HUES64 (cell line): Measurements from ENCODE around the gene MRGPRX2.

Experiments used
- H3K27ac ChIP-seq: 2 replicates; pipeline ENCODE4 v1.7.0; 2013; ENCODE audit warnings: low read depth, low read length, inconsistent platforms
- H3K27me3 ChIP-seq: 2 replicates; pipeline ENCODE4 v1.6.1; 2013; ENCODE audit warnings: mild to moderate bottlenecking, low read length; ENCODE audit not compliant: insufficient read depth
- H3K36me3 ChIP-seq: 2 replicates; pipeline ENCODE4 v1.6.1; 2013; ENCODE audit warnings: mild to moderate bottlenecking, low read length; ENCODE audit not compliant: insufficient read depth
- H3K4me1 ChIP-seq: 2 replicates; pipeline ENCODE4 v1.6.1; 2013; ENCODE audit warnings: mild to moderate bottlenecking, low read length, moderate library complexity; ENCODE audit not compliant: insufficient read depth
- H3K4me3 ChIP-seq: 2 replicates; pipeline ENCODE4 v1.5.1; 2013; ENCODE audit warnings: mild to moderate bottlenecking, low read length, moderate library complexity
- H3K9ac ChIP-seq: 2 replicates; pipeline ENCODE4 v1.6.1; 2013; ENCODE audit warnings: mild to moderate bottlenecking, low read depth, low read length
- H3K9me3 ChIP-seq: 2 replicates; pipeline ENCODE4 v1.6.1; 2013; ENCODE audit warnings: low read depth, low read length; ENCODE audit not compliant: insufficient read depth
- WGBS: fragments of 150-250, 120-280 bp; methylation state at CpG from one replicate; pipeline ENCODE4 v1.1.7; 2013; ENCODE audit warnings: missing lambda C conversion rate; 5-methylcytosine and 5-hydroxymethylcytosine counted together

The MRGPRX2 gene

DNA sequence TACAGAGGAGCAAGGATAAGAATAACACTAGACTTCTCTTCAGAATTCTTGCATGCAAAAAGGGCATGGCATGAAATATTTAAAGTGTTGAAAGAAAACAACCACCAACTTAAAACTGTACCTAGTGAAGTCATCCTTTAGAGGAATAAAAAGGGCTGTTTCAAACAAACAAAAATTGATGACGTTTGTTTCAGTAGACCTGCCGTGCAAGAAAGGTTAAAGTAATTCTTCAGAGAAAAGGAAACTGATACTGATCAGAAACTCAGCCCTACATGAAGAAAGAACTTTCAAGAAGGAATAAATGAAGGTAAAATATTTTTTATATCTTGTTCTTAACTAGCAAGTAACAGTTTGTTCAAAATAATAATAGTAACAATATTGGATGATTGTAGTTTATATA is 27.5 kb downstream of the MRGPRX2 start:
- no peaks in the 10 kb centered on the region for H3K4me1 ChIP-seq
- WGBS: 88% methylated on average over 2 of the region's 2 CpGs
- H3K27me3 ChIP-seq: no peaks in the 10 kb centered on the region
- H3K36me3 ChIP-seq: no peaks in the 10 kb centered on the region
- H3K9ac ChIP-seq: no peak overlapping the region
- H3K27ac ChIP-seq: no peak overlapping the region
- H3K9me3 ChIP-seq: no peaks in the 10 kb centered on the region
- no peak overlapping the region for H3K4me3 ChIP-seq

DNA sequence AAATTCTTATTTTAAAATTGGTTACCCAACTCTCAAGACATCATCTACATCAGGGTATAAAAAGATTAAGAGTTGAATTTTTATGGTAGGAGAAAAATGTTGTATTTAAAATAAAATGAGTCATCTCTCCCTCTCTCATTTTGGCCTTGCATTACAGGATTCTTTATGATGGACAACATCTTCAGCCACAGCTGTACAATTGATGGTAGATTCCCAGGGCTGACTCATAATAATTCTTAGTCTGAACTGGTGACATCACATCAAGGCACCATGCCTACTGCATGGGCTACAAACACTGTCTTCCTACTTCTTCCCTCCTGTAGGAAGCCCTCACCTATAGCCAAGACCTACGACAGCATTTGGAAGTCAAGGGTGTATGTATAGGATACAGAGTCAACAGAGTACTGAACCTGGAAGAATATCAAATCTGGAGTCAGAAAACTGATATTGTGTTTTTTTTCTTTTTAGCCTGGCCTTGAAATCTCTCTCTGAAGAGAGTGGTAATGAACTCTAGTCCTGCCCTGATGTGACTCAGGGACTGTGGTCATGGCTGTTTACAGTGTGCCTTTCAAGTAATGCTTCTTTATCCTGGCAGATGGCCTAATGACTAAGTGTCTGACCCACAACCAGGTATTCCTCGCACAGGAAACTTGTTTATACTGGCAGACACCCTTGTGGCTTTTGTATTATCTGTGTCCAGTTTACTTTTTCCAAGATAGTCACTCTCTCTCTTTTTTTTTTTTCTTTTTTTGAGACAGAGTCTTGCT is 32.5 kb downstream of the MRGPRX2 start:
- 85% methylated on average over 2 of the region's 2 CpGs for WGBS

DNA sequence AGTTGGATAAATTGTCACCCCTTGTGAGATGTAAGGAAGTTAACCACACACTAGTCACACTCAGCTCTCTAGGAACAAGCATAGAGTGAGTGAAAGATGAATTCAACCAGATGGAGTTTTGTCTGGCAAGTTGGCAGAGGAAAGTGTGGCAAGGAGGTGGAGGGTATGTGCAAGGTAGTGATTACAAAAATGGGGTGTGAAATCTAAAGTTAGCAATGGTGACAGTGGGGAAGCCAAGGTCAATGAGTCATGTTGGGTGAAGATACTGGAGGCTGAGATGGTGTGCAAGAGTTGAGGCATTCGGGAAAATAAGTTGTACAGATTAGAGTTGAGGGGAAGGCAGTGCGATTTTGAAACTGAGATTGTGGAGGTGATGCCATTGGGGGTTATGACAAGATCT is 33.7 kb downstream of the MRGPRX2 start:
- WGBS: 88% methylated on average over 2 of the region's 2 CpGs
- Histone ChIP-seq H3K9me3 (no peaks in the 10 kb centered on the region), H3K27ac (no peak overlapping the region), H3K27me3 (peaks cover 7% of the 10 kb centered on the region; the same call in 1 of the 2 replicates), H3K36me3 (no peaks in the 10 kb centered on the region), H3K4me3 (no peak overlapping the region), H3K4me1 (no peaks in the 10 kb centered on the region), H3K9ac (no peak overlapping the region)

More for the DNA sequence above, 32.5 kb downstream of the MRGPRX2 start:
- Histone ChIP-seq H3K36me3 (no peaks in the 10 kb centered on the region), H3K27me3 (peaks cover 3% of the 10 kb centered on the region; the same call in 1 of the 2 replicates), H3K27ac (no peak overlapping the region), H3K4me3 (no peak overlapping the region), H3K4me1 (no peaks in the 10 kb centered on the region), H3K9ac (no peak overlapping the region), H3K9me3 (no peaks in the 10 kb centered on the region)

DNA sequence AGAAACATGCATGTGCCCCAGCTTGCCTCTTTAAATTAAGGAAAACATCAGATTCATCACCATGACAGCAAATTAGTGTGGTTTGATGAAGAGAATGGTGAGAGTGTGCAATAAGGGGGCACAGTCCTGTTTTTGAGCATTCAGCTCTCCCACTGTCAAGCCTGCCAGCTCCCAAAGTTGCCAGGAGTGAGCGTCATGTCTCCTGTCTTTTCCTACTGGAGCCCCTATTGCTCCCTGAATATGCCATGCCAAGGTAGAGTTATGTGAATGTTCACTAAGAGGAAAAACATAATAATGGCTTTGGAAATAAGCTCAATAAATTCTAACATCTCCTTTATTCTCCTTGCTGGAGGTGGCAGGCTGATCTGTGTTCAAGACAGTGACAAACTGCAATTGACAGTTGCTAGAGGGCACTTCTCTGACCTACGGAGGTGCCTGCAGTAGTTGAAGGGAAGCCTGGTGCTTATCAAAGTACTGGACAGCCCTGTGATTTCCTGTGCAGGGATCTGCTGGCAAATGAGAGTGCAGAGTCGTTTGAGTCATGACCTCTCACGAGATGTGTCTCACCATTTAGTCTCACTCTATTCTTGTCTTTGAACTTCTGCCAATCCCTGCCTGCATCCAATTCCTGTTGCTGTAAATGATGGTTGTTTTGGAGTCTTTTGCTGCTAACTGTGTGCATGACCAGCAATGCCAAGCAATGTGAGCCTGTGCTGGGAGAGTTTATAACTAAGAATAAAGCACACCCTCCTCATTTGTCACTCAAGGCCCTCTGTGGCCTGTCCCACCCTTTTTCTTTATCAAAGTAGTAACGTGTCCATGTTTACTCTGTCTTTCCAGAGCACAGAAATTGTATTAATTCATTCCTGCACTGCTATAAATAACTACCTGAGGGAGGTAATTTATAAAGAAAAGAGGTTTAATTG is 34.8 kb downstream of the MRGPRX2 start:
- Histone ChIP-seq H3K4me1 (no peaks in the 10 kb centered on the region), H3K27me3 (peaks cover 12% of the 10 kb centered on the region), H3K36me3 (no peaks in the 10 kb centered on the region), H3K9me3 (no peaks in the 10 kb centered on the region), H3K27ac (no peak overlapping the region), H3K4me3 (no peak overlapping the region), H3K9ac (no peak overlapping the region)
- 75% methylated on average over 5 of the region's 5 CpGs for WGBS

DNA sequence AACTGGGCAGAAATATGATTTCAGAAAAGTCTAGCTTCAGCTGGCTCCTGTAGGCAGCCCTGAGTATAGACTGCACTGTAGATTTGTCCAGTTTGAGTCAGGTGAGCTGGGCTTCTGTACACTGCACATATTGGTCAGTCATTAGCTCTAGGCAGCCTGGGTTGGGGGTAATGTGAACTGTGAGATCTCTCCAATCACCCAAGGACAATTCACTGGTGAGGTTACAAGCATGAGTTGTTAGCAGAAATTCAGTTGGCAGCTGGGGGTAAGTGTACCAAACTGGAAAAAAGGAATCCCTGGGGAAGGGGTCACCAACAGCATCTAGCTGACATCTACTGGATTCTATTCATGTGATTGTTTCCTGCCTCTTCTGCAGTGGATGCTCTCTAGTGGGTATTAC is 39.7 kb downstream of the MRGPRX2 start:
- H3K9me3 ChIP-seq: no peaks in the 10 kb centered on the region
- no peak overlapping the region for H3K9ac ChIP-seq
- no peaks in the 10 kb centered on the region for H3K36me3 ChIP-seq
- H3K27ac ChIP-seq: no peak overlapping the region
- H3K4me1 ChIP-seq: no peaks in the 10 kb centered on the region
- peaks cover 24% of the 10 kb centered on the region for H3K27me3 ChIP-seq
- H3K4me3 ChIP-seq: no peak overlapping the region

DNA sequence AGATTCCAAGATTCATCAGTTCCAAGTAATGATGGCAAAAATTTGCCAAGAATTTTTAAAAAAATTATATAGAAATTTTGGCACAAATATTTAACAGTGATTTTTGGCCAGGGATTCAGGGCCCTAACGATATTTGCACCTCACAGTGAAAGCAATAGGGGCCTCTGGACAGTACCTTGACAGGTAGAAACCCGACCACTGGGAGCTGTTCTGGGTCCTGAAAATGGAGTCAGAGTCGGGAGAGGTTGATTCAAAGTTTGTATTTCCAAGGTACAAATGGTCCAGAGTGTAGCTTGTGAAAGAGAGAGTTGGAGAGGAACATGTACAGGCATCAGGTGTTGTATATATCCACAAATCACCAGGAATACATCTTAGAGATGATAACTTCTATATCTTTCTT is 41.6 kb downstream of the MRGPRX2 start:
- no peaks in the 10 kb centered on the region for H3K4me1 ChIP-seq
- no peak overlapping the region for H3K9ac ChIP-seq
- H3K27me3 ChIP-seq: peaks cover 24% of the 10 kb centered on the region
- no peak overlapping the region for H3K4me3 ChIP-seq
- no peak overlapping the region for H3K27ac ChIP-seq
- H3K36me3 ChIP-seq: no peaks in the 10 kb centered on the region
- WGBS: 20% methylated on average over 3 of the region's 3 CpGs
- H3K9me3 ChIP-seq: no peaks in the 10 kb centered on the region

DNA sequence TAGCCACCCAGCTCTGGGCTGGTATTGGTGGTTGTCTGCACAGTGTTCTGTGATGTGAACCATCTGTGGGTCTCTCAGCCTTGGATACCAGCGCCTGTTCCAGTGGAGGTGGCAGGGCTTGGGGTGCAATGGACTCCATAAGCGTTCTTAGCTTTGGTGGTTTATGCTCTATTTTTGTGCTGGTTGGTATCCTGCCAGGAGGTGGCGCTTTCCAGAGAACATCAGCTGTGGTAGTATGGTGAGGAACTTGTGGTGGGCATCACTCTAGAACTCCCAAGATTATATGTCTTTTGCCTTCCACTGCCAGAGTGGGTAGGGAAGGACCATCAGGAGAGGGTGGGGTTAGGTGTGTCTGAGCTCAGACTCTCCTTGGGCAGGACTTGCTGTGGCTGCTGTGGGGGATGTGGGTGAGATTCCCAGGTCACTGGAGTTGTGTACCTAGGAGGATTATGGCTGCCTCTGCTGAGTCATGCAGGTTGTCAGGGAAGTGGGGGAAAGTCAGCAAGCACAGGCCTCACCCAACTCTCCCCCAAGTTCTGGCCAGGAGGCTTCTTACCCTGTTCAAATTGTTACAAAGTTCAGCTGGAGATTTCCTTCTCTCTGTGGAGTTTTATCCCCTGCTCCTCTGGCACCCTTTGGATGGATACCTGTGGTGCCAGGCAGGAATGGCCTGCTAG is 47.2 kb downstream of the MRGPRX2 start:
- no peak overlapping the region for H3K27ac ChIP-seq
- H3K27me3 ChIP-seq: peaks cover 4% of the 10 kb centered on the region; the same call in 1 of the 2 replicates

DNA sequence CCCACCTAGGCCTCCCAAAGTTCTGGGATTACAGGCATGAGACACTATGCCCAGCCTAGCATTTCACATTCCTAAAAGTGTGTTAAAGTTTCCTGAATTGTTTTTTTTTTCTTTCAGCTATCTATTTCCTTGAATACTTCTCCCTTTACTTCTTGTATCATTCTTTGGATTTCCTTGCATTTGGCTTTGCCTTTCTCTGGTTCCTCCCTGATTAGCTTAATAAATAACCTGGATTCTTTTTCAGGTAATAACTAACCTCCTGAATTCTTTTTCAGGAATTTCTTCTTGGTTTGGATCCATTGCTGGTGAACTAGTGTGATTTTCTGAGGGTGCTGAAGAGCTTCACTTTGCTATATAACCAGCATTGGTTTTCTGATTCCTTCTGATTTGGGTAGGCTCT is 47.9 kb downstream of the MRGPRX2 start:
- Histone ChIP-seq H3K27ac (no peak overlapping the region), H3K9ac (no peak overlapping the region), H3K4me3 (no peak overlapping the region), H3K4me1 (no peaks in the 10 kb centered on the region), H3K27me3 (peaks cover 4% of the 10 kb centered on the region; the same call in 1 of the 2 replicates), H3K36me3 (no peaks in the 10 kb centered on the region), H3K9me3 (no peaks in the 10 kb centered on the region)

More for the DNA sequence above, 47.2 kb downstream of the MRGPRX2 start:
- Histone ChIP-seq H3K9me3 (no peaks in the 10 kb centered on the region), H3K4me3 (no peak overlapping the region), H3K4me1 (no peaks in the 10 kb centered on the region), H3K36me3 (no peaks in the 10 kb centered on the region), H3K9ac (no peak overlapping the region)
- 79% methylated on average over 3 of the region's 3 CpGs for WGBS
